ENCODE results near the gene MAPK10.

Gene MAPK10

DNA sequence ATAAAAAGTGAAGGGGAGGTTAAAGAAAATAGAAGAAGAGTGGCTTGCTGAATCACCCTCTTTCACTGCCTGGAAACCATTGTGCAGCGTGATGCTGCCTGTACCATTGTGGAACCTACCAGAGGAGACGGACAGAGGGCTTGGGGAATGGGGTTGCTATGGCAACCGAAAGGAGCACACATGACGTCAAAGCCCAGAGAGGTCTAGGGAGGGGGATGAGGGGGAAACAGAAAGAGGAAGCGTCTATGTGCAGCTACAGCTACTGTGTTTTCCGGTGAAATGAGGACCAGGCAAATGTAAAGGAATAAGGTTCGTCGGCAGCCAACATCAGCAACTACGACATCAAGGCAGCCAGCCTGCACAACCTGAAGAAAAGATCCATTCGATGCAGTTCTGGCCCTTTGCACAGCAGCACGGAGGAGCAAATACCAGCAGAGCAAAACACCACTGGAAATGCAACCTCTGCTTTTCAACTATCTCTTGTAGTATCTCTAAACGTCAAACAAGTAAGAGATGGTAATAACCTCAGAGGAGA, at the start of gene MAPK10:
Gene MAPK10 (minus strand): TSS at position 110 of the 535 bp plus-strand sequence.
- peak; percentile 98 for DNase-seq (ENCODE audit: low spot score)

DNA sequence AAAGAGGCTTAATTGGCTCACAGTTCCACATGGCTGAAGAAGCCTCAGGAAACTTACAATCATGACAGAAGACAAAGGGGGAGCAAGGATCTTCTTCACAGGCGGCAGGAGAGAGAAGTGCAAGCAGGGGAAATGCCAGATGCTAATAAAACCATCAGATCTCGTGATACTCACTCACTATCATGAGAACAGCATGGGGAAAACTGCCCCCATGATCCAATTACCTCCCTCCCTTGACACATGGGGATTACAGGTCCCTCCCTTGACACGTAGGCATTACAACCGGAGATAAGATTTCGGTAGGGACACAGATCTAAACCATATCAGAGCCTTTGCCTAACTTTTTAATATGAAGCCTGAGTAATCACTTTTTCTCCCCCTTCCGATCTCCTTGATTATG, 43.7 kb upstream of the MAPK10 start:
- DNase-seq (ENCODE audit: low spot score): no peak

DNA sequence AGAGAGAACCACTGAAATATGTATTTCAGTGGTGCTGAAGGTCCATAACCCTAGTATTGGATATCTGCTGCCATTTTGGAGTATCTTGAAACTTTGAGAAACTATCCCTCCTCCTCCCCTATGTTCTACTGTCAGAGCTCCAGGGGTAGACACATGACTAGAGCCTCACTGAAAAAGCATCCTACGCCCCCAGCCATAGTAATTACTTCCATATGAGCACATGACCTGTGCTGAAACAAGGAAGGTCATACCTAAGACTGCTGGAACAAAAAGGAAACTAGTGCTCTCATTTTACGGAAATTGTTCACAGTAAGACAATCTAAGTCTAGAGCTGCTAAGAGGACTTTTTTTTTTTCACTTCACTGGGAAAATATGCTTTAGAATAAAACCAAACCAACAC, 42.0 kb upstream of the MAPK10 start:
- no peak for DNase-seq (ENCODE audit: low spot score)

DNA sequence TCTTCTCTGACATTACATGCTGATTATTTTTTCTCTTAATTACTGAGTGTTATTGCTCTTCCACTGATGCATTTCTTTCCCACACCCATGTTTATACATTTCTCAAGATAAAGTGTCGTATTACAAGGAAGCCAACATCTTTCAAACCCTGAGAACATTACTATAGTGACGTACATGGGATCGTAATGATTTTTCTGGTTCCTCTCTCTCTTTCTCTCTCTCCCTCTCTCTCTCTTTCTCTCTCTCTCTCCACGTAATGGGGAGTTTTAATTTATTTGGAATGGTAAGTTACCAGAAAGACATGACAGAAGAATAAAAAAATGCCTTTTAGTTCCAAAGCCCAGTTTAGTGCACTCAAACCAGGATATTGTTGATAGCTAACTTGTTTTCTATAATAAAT, 40.4 kb upstream of the MAPK10 start:
- DNase-seq (ENCODE audit: low spot score): no peak

DNA sequence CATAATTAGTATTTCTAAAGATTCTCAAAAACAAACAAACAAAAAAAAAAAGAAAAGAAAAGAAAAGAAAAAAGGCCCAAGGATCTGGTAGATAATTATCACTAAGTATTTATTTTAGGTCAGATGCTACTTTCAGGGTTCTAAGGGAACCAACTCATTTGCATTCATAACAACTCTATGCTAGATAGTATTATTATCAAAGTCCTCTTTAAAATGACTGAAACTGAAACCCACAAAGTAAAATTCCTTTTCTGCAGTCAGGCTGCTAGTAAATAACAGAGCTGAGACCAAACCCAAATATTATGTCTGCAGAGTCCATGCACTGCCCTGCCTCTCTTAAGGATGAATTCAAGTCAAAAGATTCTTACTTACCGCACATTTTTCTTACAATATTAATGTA, 38.3 kb upstream of the MAPK10 start:
- no peak for DNase-seq (ENCODE audit: low spot score)

DNA sequence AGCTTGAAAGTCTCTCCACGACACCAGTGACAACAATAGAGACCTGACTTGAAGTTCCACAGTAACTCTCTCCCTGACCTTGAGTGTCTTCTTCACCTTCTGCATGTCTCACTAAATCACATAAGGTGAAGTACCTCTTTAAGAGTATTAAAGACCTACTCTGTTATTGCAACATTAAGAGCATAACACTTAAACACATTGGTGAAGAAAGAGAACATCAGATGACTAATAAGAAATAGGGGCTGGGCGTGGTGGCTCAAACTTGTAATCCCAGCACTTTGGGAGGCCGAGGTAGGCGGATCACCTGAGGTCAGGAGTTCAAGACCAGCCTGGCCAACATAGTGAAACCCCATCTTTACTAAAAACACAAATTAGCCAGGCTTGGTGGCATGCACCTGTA, 33.9 kb upstream of the MAPK10 start:
- DNase-seq (ENCODE audit: low spot score): no peak

DNA sequence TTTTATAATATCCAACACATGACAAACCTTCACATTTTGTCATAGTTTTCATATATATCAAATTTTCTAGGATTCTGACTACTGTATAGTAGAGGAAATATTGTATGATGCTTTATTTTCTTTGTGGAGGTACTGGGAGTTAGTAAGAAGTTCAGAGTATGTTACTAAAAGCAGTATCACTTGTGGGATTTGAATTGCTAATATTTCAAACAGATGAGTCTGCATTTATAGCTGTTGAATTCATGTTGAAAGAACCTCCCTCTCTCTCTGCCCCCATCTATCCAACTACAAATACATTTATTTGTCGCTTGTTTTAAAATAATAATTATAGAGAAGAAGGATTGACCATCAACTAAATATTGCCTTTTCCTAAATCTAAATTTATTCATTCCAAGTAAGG, 29.8 kb upstream of the MAPK10 start:
- no peak for DNase-seq (ENCODE audit: low spot score)

DNA sequence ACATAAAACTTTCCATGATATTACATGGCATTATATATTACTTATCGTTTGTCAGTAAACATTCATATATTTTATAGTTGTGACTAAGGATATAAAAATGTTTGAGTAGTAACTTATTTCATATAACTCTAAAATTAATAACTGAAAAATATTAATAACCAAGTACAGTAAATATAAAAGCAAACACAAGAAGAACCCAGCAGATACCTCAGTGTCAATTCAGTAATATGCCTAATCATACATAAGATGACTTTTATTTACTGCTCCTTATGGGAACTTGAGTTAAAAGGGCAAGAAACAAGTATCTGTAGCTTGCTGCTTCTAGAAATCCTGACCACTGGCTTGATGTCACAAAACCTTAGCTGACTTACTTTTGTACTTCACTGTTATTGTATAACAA, 28.4 kb upstream of the MAPK10 start:
- no peak for DNase-seq (ENCODE audit: low spot score)

DNA sequence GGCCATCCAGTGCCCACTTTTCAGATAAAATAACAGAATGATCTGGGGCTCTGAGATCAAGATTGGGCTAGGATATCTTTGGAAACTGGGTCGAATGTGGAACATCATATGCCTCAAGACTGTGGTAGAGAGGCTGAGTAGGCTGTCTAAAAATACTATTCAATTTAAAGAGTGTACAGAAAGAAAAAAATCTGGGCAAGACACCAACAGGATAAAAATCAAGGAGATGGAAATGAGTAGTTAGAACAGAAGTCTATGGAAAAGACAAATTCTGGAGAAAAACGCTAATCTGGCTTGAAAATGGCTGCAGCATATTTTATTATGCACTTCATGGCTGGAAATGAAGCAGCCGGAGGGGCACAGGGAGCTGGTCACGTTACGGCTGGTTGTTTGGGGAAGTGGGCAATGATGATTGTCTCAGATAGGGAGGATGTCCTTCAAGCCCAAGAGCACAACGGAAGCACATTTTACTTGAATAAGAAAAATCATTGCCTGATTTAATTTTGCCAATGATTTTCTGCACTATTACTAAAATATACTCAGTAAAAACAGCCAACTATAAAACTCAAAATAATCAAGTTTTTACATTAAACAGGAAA, 27.1 kb upstream of the MAPK10 start:
- no peak for DNase-seq (ENCODE audit: low spot score)

DNA sequence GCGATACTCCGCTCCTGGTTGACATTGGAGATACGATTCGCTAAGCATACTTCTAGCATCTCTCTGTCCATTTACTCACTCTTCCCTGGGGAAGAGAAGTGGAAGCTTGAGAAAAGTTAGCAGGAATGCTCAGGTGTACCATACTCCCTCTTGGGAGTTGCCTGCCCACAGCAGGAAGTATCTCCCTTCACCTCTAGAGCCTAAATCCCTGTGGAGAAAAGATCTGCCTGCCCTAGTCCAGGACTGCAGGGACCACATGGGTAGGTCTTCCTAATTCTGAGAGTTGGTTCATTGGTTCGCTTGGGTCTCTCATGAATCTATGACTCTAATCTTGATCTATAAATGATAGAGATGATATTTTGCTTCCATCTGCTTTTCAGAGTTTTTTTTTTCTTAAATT, 26.3 kb upstream of the MAPK10 start:
- DNase-seq (ENCODE audit: low spot score): no peak

DNA sequence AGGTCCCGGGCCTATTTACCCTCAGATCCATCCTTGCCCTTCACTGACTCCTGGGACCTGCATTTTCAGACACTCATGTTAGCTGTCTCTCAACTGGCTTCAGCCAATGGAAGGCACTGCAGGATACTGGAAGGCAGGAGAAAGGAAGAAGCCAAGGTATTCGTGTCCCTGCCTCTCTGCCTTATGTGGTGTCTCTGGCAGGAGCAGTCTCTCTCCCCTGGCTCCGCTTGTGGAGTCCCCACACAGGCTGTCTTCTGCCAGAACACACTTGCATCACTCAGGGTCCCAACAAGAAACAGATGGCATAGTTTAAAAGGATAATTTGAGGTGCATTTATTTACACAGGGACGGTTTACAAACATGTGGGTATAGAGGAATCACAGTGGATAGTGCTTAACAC, 21.6 kb upstream of the MAPK10 start:
- DNase-seq (ENCODE audit: low spot score): no peak

DNA sequence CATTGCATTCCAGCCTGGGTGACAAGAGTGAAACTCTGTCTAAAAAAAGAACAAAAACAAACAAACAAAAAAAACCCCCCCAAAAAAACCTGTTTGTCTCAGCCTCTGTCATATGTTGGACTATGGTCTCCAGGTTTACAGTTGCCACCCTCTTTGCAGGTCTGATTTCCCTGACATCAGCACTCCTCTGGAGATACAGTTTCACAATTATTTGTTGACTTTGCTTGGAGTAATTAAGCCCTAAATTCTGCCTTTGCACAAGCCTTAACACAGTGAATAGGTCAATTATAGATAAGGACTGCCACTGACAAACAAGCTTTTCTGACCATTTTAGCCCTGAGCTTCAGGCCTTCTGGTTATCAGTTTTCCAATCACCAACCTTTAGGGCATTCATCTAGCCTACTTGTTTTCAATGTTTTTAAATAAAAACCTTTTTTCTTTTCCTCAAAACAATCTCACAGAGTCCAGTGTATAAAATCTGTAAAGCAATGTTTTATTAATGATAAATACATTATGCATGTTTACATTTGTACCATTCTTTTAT, 20.4 kb upstream of the MAPK10 start:
- DNase-seq (ENCODE audit: low spot score): no peak

DNA sequence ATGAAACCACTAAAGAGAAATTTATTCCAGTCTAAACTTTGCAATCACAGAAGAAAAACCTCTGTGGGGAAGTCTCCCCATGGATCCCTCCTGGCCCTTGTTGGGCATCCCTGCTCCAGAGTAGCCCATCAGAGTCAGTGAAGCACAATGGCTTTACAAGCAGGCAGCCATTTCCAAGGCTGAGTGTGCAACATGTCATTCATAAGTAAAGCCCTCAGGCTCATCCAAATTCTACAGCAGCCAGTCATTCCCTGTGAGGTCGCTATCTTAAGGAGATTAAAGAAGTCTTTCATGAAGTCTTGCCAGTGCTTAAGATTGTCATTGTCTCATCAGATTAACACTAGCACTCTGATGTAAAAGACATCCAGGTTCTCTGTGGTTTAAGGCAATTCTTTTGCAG, 17.0 kb upstream of the MAPK10 start:
- DNase-seq (ENCODE audit: low spot score): no peak

DNA sequence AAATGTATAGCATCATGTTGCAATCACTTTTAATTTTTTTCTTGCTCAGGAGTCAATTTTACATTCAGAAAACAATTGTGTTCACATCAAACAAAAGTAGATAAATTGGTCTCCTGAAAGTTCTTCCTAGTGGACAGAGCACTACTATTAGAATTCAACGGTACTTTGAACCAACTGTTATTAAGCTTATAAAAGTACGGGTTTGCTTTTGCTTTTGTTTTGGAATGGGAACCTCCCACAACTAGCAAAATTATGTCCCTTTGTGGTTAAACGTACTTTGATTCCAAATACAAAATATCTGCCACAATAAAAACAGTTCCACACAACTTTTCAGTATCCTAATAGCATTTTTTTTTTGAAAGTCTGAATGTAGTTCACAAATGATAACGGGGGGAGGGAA, 8.6 kb upstream of the MAPK10 start:
- DNase-seq (ENCODE audit: low spot score): no peak

DNA sequence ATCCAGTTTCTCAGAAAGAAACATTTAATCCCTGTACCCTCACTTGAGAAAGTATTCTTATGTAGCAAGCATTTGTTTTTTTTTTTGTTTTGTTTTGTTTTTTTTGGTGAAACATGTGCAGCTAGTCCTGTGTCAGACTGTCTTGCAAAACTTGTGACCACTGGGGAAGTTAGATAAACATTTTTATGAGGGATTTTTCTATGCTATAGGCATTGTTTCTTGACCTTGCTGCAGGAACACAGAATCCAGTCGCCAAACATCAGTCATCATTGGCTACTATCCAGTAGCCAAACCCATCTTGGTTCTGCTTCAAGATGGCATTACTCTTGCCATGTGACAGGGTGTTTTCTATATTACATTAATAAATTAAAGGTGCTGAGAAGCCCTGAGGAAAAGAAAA, 7.7 kb upstream of the MAPK10 start:
- no peak for DNase-seq (ENCODE audit: low spot score)

DNA sequence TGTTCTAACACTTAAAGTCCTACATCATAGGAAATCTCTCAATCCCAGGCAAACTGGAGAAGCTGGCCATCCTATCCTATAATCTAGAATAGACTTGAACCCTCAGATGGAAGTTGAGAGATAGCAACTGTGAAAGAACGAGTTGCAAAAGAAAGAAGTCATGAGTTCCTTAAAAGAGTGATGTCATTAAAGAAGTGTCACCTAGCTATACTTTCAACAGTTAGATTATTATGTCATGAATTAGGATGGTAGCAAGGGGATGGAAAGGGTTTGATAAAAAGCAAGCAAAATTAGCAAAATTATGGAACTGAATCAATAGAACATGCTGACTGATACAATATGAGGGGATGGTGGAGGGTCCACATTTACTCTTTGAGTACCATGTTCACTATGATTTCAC, 7.1 kb upstream of the MAPK10 start:
- DNase-seq (ENCODE audit: low spot score): no peak

DNA sequence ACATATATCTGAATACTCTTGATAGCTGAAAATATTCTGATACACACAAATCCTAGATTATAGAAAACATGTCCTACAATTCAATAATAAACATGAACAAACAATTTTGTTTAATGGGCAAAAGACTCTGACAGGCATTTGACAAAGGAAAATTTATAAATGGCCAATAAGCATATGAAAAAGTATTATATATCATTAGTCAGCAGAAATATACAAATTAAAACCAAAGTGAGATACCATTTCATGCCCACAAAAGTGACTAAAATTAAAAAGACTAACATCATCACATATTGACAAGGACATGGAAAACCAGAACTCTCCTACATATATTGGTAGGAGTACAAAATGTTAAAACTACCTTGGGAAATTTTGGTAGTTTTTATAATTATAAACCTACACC, 2.7 kb upstream of the MAPK10 start:
- DNase-seq (ENCODE audit: low spot score): no peak

DNA sequence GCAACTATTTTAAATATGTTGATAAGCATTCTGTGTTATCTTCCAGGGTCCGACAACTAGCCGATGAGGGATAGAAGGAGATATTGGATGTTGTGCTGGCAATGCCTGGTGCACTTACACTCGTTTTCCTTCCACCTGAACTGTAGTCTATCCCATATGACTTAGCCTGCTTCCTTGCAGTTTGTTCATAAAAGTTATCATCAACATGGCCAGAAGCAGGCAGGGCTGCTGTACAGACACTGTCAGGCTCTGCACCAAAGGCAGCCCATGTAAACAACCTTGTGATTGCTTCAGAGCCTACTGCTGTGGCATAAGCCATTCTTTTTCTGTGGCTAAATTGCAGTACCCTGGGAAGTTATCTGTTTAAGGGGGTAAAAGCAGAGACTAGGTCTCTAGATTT, 1.6 kb downstream of the MAPK10 start:
- peak; percentile 55 for DNase-seq (ENCODE audit: low spot score)

DNA sequence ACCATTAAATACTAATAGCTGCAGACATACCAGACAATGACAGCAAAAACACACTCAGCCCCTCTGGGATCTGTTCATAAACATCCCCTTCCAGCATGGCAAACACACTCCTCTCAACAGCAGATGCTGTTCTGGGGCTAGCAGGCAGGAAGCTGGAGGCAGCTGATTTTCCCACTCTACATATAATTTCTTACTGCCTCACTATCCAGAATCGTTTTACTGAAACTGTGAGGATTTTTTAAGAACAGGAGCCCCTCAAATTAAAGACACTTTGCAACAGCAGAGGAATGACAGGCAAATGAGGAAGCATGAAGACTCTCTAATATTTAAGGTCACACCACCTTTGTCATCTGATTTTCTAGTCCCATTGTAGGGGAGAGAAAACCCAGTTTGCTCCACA, 2.2 kb downstream of the MAPK10 start:
- peak; percentile 31 for DNase-seq (ENCODE audit: low spot score)

DNA sequence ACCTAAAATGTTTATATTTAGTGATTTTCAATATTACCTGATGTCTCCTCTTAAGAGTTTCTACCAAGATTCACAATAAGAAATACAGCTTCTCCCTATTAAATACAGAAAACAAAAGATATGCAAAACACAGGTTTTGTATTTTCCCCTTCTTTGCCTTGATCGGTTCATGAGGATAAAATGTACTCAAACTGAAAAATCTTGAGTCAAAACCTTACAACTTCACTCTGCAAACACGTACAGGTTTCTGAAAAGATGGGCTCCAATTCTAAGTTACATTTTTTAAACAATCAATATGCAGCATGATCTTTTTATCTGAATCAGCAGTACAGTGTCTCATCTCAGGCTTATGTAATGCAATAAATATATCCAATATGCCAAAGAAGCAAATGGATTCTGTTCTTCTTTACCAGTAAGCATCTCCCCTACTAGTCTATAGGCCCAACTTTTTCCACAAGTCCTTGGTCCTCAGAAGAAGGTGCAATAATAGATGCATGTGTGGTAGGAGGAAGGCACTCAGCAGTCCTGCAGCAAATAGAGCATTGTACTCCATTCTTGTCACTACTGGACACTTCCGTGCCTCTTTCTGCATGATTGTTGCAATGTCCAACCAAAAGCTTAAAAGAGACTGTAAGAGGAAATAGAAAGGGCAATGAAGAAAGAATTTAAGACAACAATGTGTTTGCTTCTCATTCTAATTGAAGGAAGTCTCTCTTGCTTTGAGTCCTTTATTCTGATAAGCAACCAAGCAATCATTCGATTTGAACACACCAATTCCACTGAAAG, 3.2 kb downstream of the MAPK10 start:
- peak; percentile 53 for DNase-seq (ENCODE audit: low spot score)

DNA sequence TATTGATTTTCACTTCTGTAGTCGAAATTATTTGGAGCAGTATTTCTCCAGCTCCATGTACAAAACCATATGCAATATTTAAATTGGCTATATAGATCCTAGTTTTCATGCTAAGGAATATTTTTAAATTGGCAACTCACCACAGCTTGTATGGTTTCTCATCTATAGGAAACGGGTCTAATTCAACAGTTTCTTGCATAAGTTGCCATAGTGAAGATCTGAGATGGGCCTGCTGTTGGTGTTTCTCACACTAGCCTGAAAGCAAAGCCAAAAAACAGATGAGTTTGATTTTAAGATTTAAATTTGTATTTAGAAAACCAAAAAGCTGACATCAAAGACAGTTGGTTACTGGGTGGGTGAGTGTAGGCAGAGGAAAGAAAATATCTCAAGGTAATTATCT, 5.5 kb downstream of the MAPK10 start:
- DNase-seq (ENCODE audit: low spot score): no peak

DNA sequence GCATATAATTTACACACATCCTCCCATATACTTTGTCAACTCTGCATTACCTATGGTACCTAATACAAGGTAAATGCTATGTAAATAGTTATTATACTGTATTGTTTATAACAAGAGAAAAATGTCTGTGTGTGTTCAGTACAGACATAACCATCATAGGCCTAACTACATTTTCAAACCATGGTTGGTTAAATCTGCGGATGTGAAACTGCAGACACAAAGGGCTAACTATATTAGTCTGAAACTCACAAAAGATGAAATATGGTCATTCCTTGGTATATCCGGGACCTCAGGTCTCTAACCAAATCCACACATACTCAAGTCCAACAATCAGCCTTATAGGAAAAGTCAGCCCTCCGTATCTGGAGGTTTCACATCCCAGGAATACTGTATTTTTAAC, 13.5 kb downstream of the MAPK10 start:
- DNase-seq (ENCODE audit: low spot score): no peak

DNA sequence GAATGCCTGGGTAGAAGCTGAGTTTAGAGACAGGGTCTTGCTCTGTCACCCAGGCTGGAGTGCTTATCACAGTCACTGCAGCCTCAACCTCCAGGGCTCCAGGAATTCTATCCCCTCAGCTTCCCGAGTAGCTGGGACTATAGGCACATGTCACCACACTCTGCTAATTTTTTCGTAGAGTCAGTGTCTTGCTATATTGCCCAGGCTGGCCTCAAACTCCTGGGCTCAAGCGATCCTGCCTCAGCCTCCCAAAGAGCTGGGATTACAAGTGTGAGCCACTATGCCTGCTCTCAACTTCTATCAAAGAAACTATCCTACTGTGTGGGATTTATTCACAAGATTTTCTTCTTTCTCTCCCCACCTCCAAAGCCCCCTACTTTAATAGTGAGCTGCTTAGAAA, 15.7 kb downstream of the MAPK10 start:
- DNase-seq (ENCODE audit: low spot score): no peak

DNA sequence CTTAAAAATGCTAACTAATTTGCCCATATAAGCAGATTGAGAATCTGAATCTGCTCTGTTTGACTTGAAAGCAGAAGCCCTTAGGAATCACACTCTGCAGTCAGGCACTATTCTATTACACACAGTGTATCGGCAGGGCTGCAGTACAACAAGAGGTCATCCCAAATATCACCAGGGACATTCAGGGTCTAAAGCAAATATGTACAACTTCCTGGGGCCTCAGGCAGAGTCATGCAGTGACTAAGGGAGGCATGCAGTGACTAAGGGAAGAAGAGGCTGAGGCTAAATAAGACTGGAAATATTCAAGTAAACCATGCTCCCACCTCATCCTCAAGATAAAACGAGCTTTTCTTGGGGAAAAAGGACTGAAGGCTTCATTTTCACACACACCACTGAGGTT, 20.9 kb downstream of the MAPK10 start:
- no peak for DNase-seq (ENCODE audit: low spot score)

Measured in putamen (tissue), 1 donor.